ENCODE data around the gene CDC6. TPM values are rescaled to one million over a fixed set of nuclear protein-coding genes. Genes with fewer than 3 reads are reported as not detected.
A peak's percentile ranks its signal among the peaks of the same experiment; 100 is the strongest.

The CDC6 gene
- total and polyA plus RNA-seq, 11 donors = 0.07 to 9.8 (median 0.69) TPM

- TF ChIP-seq CTCF (IDR thresholded peaks at IDR 0.05) (no peak), POLR2A (IDR thresholded peaks at IDR 0.05) (no peak)
- H3K4me3 ChIP-seq = peak overlapping the region; percentile 19 to 98 (median 82)
- peak in 3 of 4 donors; percentile 0 to 16 (median 1) for ATAC-seq
- no peaks in the 10 kb centered on the region for H3K9me3 ChIP-seq
- intact Hi-C loops (cut with DNase I) = loop anchor here in 2 of 10 donors (2.0 kb wide), 2 partner anchors 26 to 28 kb away; no protein-coding TSS in a partner anchor
- H3K4me1 ChIP-seq = peaks cover 31 to 92% (median 71%) of the 10 kb centered on the region in 12 donors
- no peak for DNase-seq
- H3K36me3 ChIP-seq = peaks cover 0 to 23% (median 10%) of the 10 kb centered on the region in 9 donors
- H3K27me3 ChIP-seq = no peaks in the 10 kb centered on the region
- 30 to 47% (median 32%) methylated on average over 5 to 7 of the region's 7 CpGs for WGBS, 4 donors
- peak overlapping the region; percentile 88 to 99 (median 96) for H3K27ac ChIP-seq
Measured at GRCh38 chr17:40344421-40345160, 56.9 kb downstream of the CDC6 start.

- Histone ChIP-seq H3K27ac (peak overlapping the region; percentile 88 to 99 (median 96)), H3K9me3 (no peaks in the 10 kb centered on the region), H3K4me3 (peak overlapping the region; percentile 19 to 98 (median 82)), H3K4me1 (peaks cover 35 to 92% (median 72%) of the 10 kb centered on the region in 12 donors), H3K36me3 (peaks cover 0 to 24% (median 14%) of the 10 kb centered on the region in 9 donors), H3K27me3 (no peaks in the 10 kb centered on the region)
- 2 to 6% (median 4%) methylated on average over 25 to 45 of the region's 45 CpGs for WGBS, 4 donors
- DNase-seq (peak; percentile 85 to 89 (median 88)), ATAC-seq (peak; percentile 3 to 46 (median 12))
- TF ChIP-seq CTCF (IDR thresholded peaks at IDR 0.05) = no peak
- no peak for TF ChIP-seq POLR2A (IDR thresholded peaks at IDR 0.05)
- intact Hi-C loops (cut with DNase I) = loop anchor here in 2 of 10 donors (2.0 kb wide), 2 partner anchors 27 to 29 kb away; no protein-coding TSS in a partner anchor
Measured at GRCh38 chr17:40345161-40345993, 57.7 kb downstream of the CDC6 start.

GRCh38 chr17:40345994-40346764 is 58.5 kb downstream of the CDC6 start:
- Histone ChIP-seq H3K9me3 (no peaks in the 10 kb centered on the region), H3K27ac (peak overlapping the region; percentile 88 to 99 (median 96)), H3K4me1 (peaks cover 35 to 93% (median 71%) of the 10 kb centered on the region in 12 donors), H3K4me3 (peak overlapping the region; percentile 19 to 98 (median 82)), H3K36me3 (peaks cover 0 to 30% (median 19%) of the 10 kb centered on the region in 9 donors), H3K27me3 (no peaks in the 10 kb centered on the region)
- intact Hi-C loops (cut with DNase I) = loop anchor here in 2 of 10 donors (2.0 kb wide), 2 partner anchors 27 to 29 kb away; no protein-coding TSS in a partner anchor
- WGBS, 4 donors = 40 to 47% (median 44%) methylated on average over 11 of the region's 11 CpGs
- TF ChIP-seq POLR2A (IDR thresholded peaks at IDR 0.05) (no peak), CTCF (IDR thresholded peaks at IDR 0.05) (no peak)
- DNase-seq (peak in 1 of 5 donors; percentile 44), ATAC-seq (no peak)

Measured in heart left ventricle (tissue), 16 donors.